WERI-Rb-1 (cell line): ENCODE results near the gene TENM4.

Source experiments
- DNase-seq: peaks from one replicate; pipeline ENCODE4 v3.0.0-alpha.2; 2020
- H3K27ac ChIP-seq: fragments of 250-450 bp; sonication (Bioruptor Pico); 2 replicates; pipeline ENCODE4 v1.5.1; 2020; ENCODE audit warnings: mild to moderate bottlenecking, moderate library complexity
- H3K27me3 ChIP-seq: fragments of 250-450 bp; sonication (Bioruptor Pico); 2 replicates; pipeline ENCODE4 v1.5.1; 2021; ENCODE audit warnings: mild to moderate bottlenecking, low read depth, moderate library complexity; ENCODE audit not compliant: insufficient read depth, severe bottlenecking
- H3K36me3 ChIP-seq: fragments of 250-450 bp; sonication (Bioruptor Pico); 2 replicates; pipeline ENCODE4 v1.5.1; 2020; ENCODE audit warnings: mild to moderate bottlenecking, moderate library complexity
- H3K4me3 ChIP-seq: 2 replicates; pipeline ENCODE4 v1.5.1; 2011; ENCODE audit warnings: low read depth, mild to moderate bottlenecking, control low read depth, low read length
- H3K9me3 ChIP-seq: fragments of 250-450 bp; sonication (Bioruptor Pico); 2 replicates; pipeline ENCODE4 v1.5.1; 2021; ENCODE audit warnings: mild to moderate bottlenecking, moderate library complexity; ENCODE audit not compliant: severe bottlenecking
- TF ChIP-seq, protein P1 (sequence below): IDR thresholded peaks from 2 replicates; pipeline ENCODE4 v1.5.1; 2011; ENCODE audit warnings: low read depth, mild to moderate bottlenecking, control low read depth, inconsistent platforms, low read length

Gene TENM4

DNA sequence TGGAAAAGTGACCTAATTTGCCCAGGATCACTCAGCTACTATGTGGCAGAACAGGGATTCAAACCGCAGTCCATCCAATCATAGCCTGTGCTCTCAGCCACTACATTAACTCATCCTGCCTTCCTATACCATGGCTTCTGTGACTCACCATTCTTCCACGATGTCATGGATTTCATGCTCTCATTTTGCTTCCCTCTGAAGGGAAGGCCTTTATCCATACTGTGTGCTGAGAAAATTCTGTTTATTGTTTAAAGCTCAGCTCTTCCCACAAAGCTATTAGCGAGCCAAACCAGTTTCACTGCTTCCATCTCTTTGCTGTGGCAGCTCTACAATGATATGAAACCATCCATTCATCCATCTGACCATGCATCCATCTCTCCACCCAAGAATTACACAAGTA is 289.9 kb downstream of the TENM4 start:
- Histone ChIP-seq H3K27ac (no peak overlapping the region), H3K9me3 (no peaks in the 10 kb centered on the region), H3K27me3 (no peaks in the 10 kb centered on the region), H3K4me3 (no peak overlapping the region), H3K36me3 (no peaks in the 10 kb centered on the region)
- TF ChIP-seq, protein P1, sequence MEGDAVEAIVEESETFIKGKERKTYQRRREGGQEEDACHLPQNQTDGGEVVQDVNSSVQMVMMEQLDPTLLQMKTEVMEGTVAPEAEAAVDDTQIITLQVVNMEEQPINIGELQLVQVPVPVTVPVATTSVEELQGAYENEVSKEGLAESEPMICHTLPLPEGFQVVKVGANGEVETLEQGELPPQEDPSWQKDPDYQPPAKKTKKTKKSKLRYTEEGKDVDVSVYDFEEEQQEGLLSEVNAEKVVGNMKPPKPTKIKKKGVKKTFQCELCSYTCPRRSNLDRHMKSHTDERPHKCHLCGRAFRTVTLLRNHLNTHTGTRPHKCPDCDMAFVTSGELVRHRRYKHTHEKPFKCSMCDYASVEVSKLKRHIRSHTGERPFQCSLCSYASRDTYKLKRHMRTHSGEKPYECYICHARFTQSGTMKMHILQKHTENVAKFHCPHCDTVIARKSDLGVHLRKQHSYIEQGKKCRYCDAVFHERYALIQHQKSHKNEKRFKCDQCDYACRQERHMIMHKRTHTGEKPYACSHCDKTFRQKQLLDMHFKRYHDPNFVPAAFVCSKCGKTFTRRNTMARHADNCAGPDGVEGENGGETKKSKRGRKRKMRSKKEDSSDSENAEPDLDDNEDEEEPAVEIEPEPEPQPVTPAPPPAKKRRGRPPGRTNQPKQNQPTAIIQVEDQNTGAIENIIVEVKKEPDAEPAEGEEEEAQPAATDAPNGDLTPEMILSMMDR: no peak
- DNase-seq: no peak

DNA sequence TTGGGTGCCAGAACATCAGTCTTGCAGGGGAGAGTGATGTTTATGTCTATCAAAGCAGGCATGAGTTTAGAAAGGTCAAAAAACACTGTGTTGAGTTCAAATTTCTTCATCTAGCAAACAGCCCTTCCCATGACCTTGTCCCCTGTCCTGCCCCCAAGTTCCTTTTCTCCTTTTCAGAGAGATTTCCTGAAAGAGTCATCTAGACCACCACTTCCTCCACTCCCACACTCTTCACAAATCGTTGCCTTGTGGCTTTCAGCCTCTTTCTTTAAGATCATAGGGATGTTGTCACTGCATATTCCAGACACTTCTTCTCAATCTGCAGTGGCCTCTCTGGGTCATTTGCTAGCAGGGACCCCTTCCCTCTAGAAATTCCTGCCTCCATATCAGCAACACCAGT is 290.5 kb downstream of the TENM4 start:
- H3K27me3 ChIP-seq: no peaks in the 10 kb centered on the region
- H3K27ac ChIP-seq: no peak overlapping the region
- TF ChIP-seq, protein P1: no peak
- no peak for DNase-seq
- no peaks in the 10 kb centered on the region for H3K9me3 ChIP-seq
- no peak overlapping the region for H3K4me3 ChIP-seq
- no peaks in the 10 kb centered on the region for H3K36me3 ChIP-seq

GRCh38 chr11:79147731-79148130 is 293.1 kb downstream of the TENM4 start:
- Histone ChIP-seq H3K4me3 (no peak overlapping the region), H3K27me3 (no peaks in the 10 kb centered on the region), H3K9me3 (no peaks in the 10 kb centered on the region), H3K36me3 (no peaks in the 10 kb centered on the region), H3K27ac (no peak overlapping the region)
- no peak for DNase-seq
- TF ChIP-seq, protein P1: no peak

- H3K36me3 ChIP-seq: no peaks in the 10 kb centered on the region
- no peak for DNase-seq
- TF ChIP-seq, protein P1: no peak
- H3K27me3 ChIP-seq: no peaks in the 10 kb centered on the region
- H3K27ac ChIP-seq: no peak overlapping the region
- no peaks in the 10 kb centered on the region for H3K9me3 ChIP-seq
- H3K4me3 ChIP-seq: no peak overlapping the region
Observed at GRCh38 chr11:79147011-79147410, 293.8 kb downstream of the TENM4 start.

- Histone ChIP-seq H3K27ac (no peak overlapping the region), H3K9me3 (no peaks in the 10 kb centered on the region), H3K36me3 (no peaks in the 10 kb centered on the region), H3K27me3 (no peaks in the 10 kb centered on the region), H3K4me3 (no peak overlapping the region)
- TF ChIP-seq, protein P1: no peak
- no peak for DNase-seq
Observed at GRCh38 chr11:79139900-79140299, 300.9 kb downstream of the TENM4 start.

DNA sequence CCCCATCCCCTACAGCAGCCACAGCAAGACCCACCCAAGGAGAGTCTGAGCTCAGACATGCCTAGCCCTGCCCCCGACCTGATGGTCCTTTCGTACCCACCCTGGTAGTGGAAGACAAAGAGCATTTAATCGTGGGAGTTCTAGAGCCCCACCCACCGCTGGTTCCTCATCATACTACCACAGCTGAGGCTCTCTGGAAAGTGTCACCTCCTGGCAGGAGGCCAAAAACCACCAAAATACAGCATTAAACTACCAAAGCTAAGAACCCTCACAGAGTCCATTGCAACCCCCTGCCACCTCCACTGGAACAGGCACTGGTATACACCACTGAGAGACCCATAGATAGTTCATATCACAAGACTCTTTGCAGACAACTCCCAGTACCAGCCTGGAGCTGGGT is 311.1 kb downstream of the TENM4 start:
- TF ChIP-seq, protein P1: no peak
- Histone ChIP-seq H3K27me3 (no peaks in the 10 kb centered on the region), H3K36me3 (no peaks in the 10 kb centered on the region), H3K4me3 (no peak overlapping the region), H3K9me3 (peaks cover 15% of the 10 kb centered on the region), H3K27ac (no peak overlapping the region)
- DNase-seq: no peak
